ENCODE results near the gene STAP2.
A peak's percentile ranks its signal among the peaks of the same experiment; 100 is the strongest.

STAP2 gene

DNA sequence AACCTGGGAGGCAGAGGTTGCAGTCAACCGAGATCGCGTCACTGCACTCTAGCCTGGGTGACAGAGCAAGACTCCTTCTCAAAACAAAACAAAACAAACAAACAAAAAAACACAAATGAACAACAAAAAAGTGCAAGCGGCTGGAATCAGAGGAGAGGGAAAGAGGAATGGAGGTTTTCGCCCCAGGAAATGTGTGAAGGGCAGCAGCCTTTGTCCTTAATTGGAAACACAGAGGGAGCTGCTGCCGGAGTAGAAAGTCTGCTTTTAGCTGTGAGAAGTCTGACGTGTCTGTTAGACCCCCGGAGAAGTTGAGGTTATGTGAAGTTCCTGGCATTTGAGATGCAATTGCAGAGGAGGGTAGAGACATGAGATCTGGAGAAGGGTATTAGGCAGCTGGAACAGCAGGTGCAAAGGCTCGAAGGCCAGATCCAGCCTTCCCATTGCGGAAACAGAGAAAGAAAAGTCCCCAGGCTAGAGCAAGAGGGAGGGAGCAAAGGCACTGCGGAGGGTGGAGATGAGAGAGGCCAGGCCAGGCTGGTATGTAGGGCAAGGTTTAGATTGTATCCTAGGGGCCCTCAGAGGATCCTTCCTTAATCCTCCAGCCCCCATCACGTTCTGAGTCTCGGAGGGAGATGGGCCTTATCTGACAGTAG lies 36.9 kb downstream of the STAP2 start:
- Histone ChIP-seq H3K18ac (ENCODE audit: low read length) (peak overlapping the region; percentile 11), H3K79me1 (ENCODE audit: low read depth, low read length) (peaks cover 4% of the 10 kb centered on the region), H3K27me3 (ENCODE audit: control insufficient read depth in 3 of 3, insufficient read depth in 3 of 3, low read depth in 1 of 3, low read length in 3 of 3) (no peaks in the 10 kb centered on the region), H3K4me3 (ENCODE audit: low read length in 2 of 2) (peak overlapping the region; percentile 1 to 26), H3K4me2 (ENCODE audit: insufficient read depth, low read length, poor library complexity, severe bottlenecking) (no peak overlapping the region), H2BK120ac (ENCODE audit: low read depth, low read length) (no peak overlapping the region), H2BK12ac (ENCODE audit: low read length) (no peak overlapping the region), H3K4me1 (ENCODE audit: control insufficient read depth in 2 of 2, insufficient read depth in 1 of 2, low read depth in 1 of 2, low read length in 2 of 2) (peaks cover 7% of the 10 kb centered on the region in 2 donors), H3K9me3 (replicated peaks in 1 of 2; ENCODE audit: control insufficient read depth in 2 of 2, insufficient read depth in 1 of 2, low read depth in 1 of 2, low read length in 2 of 2) (no peaks in the 10 kb centered on the region), H3K27ac (replicated peaks; ENCODE audit: low read length) (no peak overlapping the region), H2BK15ac (ENCODE audit: low read length) (no peak overlapping the region), H2AK5ac (ENCODE audit: low read depth, low read length) (no peak overlapping the region), H3K9ac (ENCODE audit: low read depth, low read length, poor library complexity) (no peak overlapping the region), H2BK5ac (ENCODE audit: low read length) (no peak overlapping the region), H4K91ac (ENCODE audit: low read depth, low read length, poor library complexity) (no peak overlapping the region), H3K23ac (ENCODE audit: low read depth, low read length, poor library complexity) (no peak overlapping the region), H4K8ac (ENCODE audit: low read depth, low read length) (no peak overlapping the region), H3K36me3 (replicated peaks in 1 of 2; ENCODE audit: control insufficient read depth in 2 of 2, insufficient read depth in 2 of 2, low read length in 2 of 2) (peaks cover 5 to 9% of the 10 kb centered on the region in 2 donors), H2AFZ (ENCODE audit: low read length) (peak overlapping the region; percentile 88), H3K14ac (ENCODE audit: low read length) (no peak overlapping the region), H3K4ac (ENCODE audit: low read length) (no peak overlapping the region)
- no CpG with 5 or more reads among the region's 13 CpGs for WGBS, 2 donors (ENCODE audit: extremely low coverage in 2 of 2, insufficient read length in 2 of 2, insufficient replicate concordance in 1 of 2)
- DNase-seq (ENCODE audit: low spot score), result no peak

DNA sequence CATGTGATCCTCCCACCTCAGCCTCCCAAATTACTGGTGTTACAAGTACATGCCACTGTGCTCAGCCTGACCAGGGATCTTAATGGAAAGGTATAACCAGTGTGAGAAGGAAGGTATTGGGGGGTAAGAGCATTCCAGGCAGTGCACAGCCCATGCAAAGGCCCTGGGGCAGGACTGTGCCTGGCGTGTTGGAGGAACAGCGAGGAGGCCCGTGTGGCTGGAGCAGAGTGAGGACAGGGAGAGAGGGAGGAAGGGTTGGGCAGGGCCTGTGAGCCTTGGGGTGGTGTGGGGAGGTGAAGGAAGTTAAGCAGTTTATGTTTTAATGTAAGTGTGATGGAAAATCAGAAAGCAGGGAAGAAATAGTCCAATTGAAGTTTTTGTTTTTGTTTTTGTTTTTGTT lies 38.0 kb downstream of the STAP2 start:
- Histone ChIP-seq H4K8ac (ENCODE audit: low read depth, low read length) (no peak overlapping the region), H3K36me3 (replicated peaks in 1 of 2; ENCODE audit: control insufficient read depth in 2 of 2, insufficient read depth in 2 of 2, low read length in 2 of 2) (peaks cover 0 to under 1% of the 10 kb centered on the region in 2 donors), H2BK15ac (ENCODE audit: low read length) (no peak overlapping the region), H3K9me3 (replicated peaks in 1 of 2; ENCODE audit: control insufficient read depth in 2 of 2, insufficient read depth in 1 of 2, low read depth in 1 of 2, low read length in 2 of 2) (no peaks in the 10 kb centered on the region), H3K27me3 (ENCODE audit: control insufficient read depth in 3 of 3, insufficient read depth in 3 of 3, low read depth in 1 of 3, low read length in 3 of 3) (no peaks in the 10 kb centered on the region), H3K27ac (replicated peaks; ENCODE audit: low read length) (no peak overlapping the region), H4K91ac (ENCODE audit: low read depth, low read length, poor library complexity) (no peak overlapping the region), H3K4ac (ENCODE audit: low read length) (no peak overlapping the region), H3K4me1 (ENCODE audit: control insufficient read depth in 2 of 2, insufficient read depth in 1 of 2, low read depth in 1 of 2, low read length in 2 of 2) (peaks cover 5 to 7% of the 10 kb centered on the region in 2 donors), H3K4me3 (ENCODE audit: low read length in 2 of 2) (no peak overlapping the region), H3K79me1 (ENCODE audit: low read depth, low read length) (peaks cover 4% of the 10 kb centered on the region), H2BK12ac (ENCODE audit: low read length) (no peak overlapping the region), H3K4me2 (ENCODE audit: insufficient read depth, low read length, poor library complexity, severe bottlenecking) (no peak overlapping the region), H3K9ac (ENCODE audit: low read depth, low read length, poor library complexity) (no peak overlapping the region), H2BK5ac (ENCODE audit: low read length) (no peak overlapping the region), H3K23ac (ENCODE audit: low read depth, low read length, poor library complexity) (no peak overlapping the region), H2AFZ (ENCODE audit: low read length) (no peak overlapping the region), H3K18ac (ENCODE audit: low read length) (no peak overlapping the region), H2AK5ac (ENCODE audit: low read depth, low read length) (no peak overlapping the region), H3K14ac (ENCODE audit: low read length) (no peak overlapping the region), H2BK120ac (ENCODE audit: low read depth, low read length) (no peak overlapping the region)
- DNase-seq (ENCODE audit: low spot score), result no peak
- WGBS, 2 donors (ENCODE audit: extremely low coverage in 2 of 2, insufficient read length in 2 of 2, insufficient replicate concordance in 1 of 2), result no CpG with 5 or more reads among the region's 3 CpGs

- Histone ChIP-seq H3K27ac (replicated peaks; ENCODE audit: low read length) (no peak overlapping the region), H3K4me2 (ENCODE audit: insufficient read depth, low read length, poor library complexity, severe bottlenecking) (no peak overlapping the region), H3K36me3 (replicated peaks in 1 of 2; ENCODE audit: control insufficient read depth in 2 of 2, insufficient read depth in 2 of 2, low read length in 2 of 2) (no peaks in the 10 kb centered on the region), H3K79me1 (ENCODE audit: low read depth, low read length) (no peaks in the 10 kb centered on the region), H4K91ac (ENCODE audit: low read depth, low read length, poor library complexity) (no peak overlapping the region), H3K4me1 (ENCODE audit: control insufficient read depth in 2 of 2, insufficient read depth in 1 of 2, low read depth in 1 of 2, low read length in 2 of 2) (peaks cover 0 to 7% of the 10 kb centered on the region in 2 donors), H3K9me3 (replicated peaks in 1 of 2; ENCODE audit: control insufficient read depth in 2 of 2, insufficient read depth in 1 of 2, low read depth in 1 of 2, low read length in 2 of 2) (no peaks in the 10 kb centered on the region), H3K4me3 (ENCODE audit: low read length in 2 of 2) (no peak overlapping the region), H3K4ac (ENCODE audit: low read length) (no peak overlapping the region), H3K14ac (ENCODE audit: low read length) (no peak overlapping the region), H2AFZ (ENCODE audit: low read length) (no peak overlapping the region), H2BK5ac (ENCODE audit: low read length) (no peak overlapping the region), H4K8ac (ENCODE audit: low read depth, low read length) (no peak overlapping the region), H3K27me3 (ENCODE audit: control insufficient read depth in 3 of 3, insufficient read depth in 3 of 3, low read depth in 1 of 3, low read length in 3 of 3) (no peaks in the 10 kb centered on the region), H2AK5ac (ENCODE audit: low read depth, low read length) (no peak overlapping the region), H2BK12ac (ENCODE audit: low read length) (no peak overlapping the region), H3K9ac (ENCODE audit: low read depth, low read length, poor library complexity) (no peak overlapping the region), H2BK120ac (ENCODE audit: low read depth, low read length) (no peak overlapping the region), H3K23ac (ENCODE audit: low read depth, low read length, poor library complexity) (no peak overlapping the region), H2BK15ac (ENCODE audit: low read length) (no peak overlapping the region), H3K18ac (ENCODE audit: low read length) (no peak overlapping the region)
- no peak for DNase-seq (ENCODE audit: low spot score)
- WGBS, 2 donors (ENCODE audit: extremely low coverage in 2 of 2, insufficient read length in 2 of 2, insufficient replicate concordance in 1 of 2), result no CpG with 5 or more reads among the region's 8 CpGs
Measured at GRCh38 chr19:4298810-4299550, 39.6 kb downstream of the STAP2 start.

Measured in neuronal stem cell (in vitro differentiated cells).